ENCODE data around the gene UBTD1. TPM values are rescaled to one million over a fixed set of nuclear protein-coding genes. Genes with fewer than 3 reads are reported as not detected.
"Not testable (repeated sequence)": the region's sequence is repeated elsewhere in the genome, so short reads cannot be mapped to it uniquely, and the experiment has no call there.

The UBTD1 gene
- polyA plus RNA-seq, 1 donor: 13.8 TPM

DNA sequence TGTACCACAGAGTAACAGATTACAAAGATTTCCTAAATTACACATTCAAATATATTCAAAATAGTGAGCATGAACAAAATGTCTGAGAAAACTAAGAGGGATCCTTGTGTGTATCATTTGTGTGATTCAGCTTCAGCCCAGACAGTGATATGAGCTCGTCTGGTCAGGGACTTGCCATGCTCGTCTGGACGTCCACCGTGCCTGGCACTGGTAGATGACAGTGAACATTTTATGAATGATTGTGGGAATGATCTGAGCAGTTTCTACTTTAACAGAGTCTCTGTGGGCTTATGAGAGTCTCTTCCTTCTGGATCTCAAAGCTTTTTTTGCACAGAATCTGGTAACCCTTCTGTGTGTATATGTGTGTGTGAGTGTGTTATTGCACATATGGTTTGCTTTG lies 39.7 kb downstream of the UBTD1 start:
- no peak for DNase-seq (ENCODE audit: low read depth)

DNA sequence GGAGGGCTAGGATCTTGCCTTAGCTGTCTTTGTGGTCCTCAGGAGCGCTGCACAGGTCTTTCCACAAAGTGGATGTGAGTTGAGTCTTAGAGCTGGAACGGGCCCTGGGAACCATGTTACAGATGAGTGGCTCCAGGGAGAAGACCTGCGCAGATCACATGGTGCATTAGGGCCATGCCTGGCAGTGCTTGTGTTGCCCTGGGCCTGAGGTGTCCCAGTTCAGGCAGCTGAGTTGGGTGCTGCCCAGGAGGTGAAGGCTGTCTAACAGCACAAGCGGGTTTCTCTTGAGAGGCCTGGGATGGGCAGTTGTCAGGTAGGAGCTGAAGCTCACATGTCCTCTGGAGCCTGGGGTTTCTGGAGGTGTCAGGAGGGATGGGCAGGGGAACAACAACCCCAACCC lies 40.1 kb downstream of the UBTD1 start:
- DNase-seq (ENCODE audit: low read depth): no peak

DNA sequence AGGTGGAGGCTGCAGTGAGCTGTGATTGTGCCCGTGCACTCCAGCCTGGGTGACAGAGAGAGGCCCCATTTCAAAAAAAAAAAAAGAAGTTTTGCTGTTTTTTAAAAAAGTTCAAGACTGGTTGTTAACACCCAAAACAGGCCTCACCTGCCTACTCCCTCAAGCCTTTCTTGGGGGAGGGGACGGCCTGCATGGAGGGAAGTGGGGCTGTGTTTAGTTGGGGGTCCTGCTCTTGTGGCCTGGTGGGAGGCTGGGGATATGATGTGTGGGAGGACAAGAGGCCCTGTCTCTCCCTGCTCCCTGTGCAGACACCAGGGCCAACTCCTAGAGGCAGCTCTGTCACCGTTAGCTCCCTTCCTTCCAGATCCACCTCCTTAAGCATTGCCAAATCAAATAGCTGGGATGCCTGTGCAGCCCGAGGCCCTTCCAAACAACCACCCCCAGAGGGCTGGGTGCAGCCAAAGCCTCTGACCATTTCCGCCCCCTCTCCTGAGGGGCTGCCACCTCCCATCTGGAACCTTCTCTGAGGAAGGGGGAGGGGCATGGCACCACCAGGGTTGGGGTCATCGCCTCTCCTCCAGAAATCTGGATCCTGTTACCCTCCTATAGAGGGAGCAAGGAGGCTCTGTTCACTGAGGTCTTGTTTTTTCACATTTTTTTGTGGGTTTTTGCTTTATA lies 40.9 kb downstream of the UBTD1 start:
- no peak for DNase-seq (ENCODE audit: low read depth)

DNA sequence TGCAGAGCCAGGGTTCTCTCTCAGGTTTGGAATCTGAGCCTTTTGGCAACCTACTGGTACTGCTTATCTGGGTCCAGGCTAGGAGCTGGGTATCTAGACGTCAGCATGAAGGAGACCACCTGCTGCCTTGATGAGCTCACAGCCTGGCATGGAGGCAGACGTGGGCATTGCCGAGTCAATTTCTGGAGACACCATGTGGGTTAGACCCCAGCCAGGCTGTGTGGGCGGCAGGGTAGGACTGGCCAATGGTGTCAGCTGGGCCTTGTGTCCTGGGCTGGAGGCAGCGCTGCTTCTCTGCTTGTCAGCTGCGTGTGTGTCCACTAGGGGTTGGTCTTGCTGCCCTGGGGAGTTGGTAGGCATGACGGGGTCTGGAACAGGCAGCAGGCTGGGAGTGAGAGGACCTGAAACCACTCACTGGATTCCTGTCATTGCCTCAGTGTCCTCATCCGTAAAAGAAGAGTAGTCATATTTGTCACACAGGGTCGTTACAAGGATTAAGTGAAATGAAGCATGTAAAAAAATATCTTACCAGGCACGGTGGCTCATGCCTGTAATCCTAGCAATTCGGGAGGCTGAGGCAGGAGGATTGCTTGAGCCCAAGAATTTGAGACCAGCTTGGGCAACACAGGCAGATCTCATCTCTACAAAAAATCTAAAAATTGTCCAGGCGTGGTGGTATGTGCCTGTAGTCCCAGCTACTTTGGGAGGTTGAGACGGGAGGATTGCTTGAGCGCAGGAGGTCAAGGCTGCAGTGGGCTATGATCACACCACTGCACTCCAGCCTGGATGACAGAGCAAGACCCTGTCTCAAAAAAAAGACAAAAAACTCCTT lies 42.2 kb downstream of the UBTD1 start:
- DNase-seq (ENCODE audit: low read depth): no peak

DNA sequence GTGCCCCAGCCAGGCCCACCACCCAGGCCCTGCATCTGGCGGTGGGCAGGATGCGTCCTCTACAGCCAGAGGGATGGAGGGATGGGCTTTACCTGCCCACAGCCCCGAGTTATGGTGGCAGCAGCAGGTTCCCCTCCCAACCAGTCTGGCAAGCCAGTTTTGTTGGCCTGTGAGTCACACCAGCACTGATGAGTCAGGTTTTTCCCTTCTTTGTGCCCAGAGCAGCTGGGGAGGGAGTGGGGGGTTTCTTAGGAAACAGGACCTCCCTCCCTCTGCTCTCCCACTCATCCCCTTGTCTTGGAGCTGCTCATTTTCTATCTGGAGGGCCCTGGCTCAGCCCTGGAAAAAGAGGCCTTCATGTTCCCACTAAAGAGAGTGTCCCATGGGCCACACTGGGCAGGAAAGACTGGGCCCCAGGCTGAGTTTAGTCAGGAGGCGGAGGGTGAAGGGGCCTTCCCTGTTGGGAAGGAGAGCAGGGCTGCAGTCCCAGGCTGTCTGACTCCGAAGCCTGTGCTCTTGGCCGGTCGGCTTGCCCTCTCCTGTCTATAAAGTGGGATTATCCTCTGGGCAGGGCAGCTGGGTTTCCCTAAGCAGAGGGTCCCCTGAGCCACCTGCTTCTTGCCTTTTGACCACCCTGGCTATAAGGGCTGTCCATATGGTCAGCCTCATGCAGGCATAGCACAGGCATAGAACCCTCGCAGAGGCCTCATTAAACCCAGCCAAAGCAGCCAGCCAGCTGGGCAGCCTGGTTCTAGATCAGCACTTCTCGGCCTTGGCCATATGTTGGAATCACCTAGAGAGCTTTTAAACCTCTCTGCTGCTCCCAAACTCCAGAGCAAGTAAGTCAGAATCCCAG lies 43.7 kb downstream of the UBTD1 start:
- DNase-seq (ENCODE audit: low read depth): peak; percentile 88

DNA sequence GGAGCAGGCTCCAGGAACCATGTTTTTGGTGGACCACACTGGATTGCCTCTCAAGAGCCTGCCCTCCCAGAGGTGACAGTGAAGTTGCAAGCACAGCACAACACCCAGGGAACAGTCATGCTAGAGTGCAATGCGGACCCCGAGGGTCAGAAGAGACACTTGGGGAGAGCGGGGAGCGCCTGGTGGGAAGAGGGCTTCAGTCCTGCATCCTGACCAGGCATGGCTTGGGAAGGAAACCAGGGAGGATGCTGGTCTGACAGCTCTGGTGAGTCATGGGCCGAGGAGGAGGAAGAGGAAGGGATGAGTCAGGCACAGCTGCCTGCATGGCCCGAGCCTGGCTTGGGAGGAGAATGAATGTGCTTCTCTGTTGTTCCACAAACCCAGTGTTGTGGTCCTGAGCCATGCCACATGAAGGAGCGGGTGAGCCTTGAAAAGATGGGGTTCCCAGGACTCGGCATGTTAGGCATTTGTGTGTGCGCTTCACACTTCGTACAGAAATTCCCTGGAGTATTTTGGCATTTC lies 44.4 kb downstream of the UBTD1 start:
- DNase-seq (ENCODE audit: low read depth): peak; percentile 44

DNA sequence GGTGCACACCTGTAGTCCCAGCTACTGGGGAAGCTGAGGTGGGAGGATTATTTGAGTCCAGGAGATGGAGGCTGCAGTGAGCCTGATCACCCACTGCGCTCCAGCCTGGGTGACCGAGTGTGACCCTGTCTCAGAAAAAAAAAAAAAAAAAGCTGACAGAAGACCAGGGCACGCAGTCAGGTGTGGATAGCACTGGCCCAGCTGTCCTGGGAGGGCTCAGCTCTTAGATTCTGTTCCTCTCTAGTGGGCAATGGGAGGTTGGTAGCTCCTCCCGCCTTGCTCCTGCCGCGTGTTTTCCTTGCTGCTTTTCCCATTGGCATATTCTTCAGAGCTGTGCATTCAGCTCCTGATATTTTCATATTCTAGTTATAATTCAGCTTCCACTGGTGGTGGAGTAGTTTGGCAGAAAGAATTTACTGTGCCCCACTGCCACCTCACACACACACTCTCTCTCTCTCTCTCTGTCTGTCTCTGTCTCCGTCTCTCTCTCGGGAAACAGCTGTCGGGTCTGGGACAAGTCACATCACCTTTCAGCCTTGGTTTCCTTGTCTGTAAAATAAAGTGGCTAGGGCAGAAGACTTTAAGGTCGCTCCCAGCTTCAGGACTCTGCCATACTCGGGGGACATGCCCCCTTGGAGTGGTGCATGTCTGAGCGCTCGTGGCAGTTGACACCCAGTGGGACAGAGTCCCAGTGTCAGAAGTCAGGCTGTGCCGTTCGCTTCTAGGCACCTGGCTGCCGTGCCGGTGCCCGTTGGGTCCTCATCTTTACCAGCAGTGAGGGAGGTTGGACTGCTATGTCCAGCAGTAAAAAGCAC lies 47.9 kb downstream of the UBTD1 start:
- no peak for DNase-seq (ENCODE audit: low read depth)

DNA sequence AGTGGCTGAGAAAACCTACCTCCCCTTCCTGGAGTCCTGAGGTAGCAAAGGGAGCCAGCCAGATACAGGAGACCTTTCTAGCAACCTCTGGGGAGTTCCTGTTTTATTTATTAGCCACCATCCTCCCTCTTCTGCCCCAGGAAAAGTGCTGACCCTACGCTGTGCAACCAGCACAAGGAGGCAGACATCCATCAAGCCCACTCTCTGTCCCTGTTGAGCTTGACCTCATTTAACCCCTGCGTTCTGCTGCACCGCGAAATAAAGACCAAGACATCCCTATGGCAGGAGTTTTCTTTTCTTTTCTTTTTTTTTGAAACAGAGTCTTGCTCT lies 48.5 kb downstream of the UBTD1 start:
- DNase-seq (ENCODE audit: low read depth): no peak

DNA sequence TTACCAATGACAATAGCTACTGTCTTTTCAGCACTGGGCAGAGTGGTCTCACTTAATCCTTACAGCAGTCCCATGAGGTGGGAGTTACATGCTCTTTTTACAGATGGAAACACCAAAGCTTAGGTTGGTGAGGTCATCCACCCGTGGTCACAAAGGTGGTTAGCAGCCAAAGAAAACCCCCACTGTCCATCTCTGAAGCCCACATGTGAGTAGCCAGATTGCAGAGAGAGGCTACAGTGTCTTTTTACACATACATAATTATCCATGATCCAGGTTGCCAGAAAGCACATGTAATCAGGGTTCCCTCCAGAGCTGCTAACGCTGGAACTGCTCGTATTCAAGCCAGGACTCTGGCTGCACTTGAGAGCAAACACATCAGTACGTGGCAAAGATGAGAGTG lies 49.2 kb downstream of the UBTD1 start:
- DNase-seq (ENCODE audit: low read depth): peak; percentile 49

DNA sequence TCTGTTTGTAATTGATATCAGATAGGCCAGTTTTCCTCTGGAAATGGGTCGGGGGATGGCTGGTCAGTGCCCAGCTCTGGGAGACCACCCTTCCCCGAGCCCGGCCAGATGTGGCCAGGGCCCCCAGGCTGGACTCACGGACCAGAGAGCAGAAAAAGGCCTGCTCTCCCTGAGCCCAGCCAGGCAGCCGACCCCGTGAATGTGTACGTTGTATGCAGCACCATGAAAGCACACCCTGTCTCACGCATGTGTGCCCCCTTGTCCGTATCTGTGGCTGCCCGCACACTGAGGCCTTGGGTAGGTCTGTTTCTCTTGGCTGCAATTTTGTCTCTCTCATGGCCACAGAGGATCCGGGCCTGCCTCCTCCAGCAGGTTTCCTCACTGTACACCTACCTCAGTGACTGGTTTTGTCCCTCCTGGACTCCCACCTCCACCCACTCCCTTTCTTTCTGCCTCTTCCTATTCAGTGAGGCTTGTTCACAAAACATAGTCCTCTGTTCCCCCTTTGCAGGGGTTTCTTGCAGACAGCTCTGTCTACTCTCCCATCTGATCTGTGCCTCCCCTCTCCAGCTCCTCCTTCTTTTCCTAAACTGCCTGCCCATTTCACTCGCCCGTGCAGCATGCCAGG lies 50.2 kb downstream of the UBTD1 start:
- no peak for DNase-seq (ENCODE audit: low read depth)

DNA sequence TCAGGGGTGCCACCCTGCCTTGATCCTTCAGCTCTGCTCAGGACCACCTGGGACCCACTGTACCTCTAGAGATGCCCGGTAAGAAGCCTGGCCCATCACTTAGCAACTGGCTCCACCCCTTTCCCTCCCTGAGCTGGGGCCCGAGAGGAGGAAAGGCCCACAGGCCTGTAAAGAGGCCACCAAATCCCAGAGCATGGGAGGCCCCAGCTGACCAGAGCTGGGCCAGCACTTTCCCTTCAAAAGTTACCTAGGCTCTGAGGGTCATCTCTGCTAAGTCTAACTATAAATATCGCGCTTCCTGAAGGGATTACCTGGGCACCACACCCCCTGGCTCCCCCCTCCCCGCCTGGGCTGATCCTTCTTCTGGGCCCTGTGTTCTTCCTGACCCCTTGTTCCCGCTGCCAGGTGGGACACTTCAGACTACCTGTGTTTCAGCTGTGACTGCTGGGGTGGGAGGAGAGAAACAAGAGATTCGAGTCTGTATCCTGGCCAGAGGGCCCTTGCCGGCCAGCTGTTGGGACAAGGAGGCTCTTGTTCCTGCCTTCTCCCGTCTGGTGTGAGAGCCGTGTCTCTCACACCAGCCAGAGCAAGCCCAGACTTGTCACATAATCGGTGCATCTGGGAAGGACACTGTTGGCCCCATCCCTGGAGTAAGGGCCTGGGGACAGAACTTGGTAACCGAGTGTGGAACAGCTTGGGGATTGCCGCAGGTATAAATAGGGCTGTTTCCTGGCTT lies 51.0 kb downstream of the UBTD1 start:
- DNase-seq (ENCODE audit: low read depth): no peak

DNA sequence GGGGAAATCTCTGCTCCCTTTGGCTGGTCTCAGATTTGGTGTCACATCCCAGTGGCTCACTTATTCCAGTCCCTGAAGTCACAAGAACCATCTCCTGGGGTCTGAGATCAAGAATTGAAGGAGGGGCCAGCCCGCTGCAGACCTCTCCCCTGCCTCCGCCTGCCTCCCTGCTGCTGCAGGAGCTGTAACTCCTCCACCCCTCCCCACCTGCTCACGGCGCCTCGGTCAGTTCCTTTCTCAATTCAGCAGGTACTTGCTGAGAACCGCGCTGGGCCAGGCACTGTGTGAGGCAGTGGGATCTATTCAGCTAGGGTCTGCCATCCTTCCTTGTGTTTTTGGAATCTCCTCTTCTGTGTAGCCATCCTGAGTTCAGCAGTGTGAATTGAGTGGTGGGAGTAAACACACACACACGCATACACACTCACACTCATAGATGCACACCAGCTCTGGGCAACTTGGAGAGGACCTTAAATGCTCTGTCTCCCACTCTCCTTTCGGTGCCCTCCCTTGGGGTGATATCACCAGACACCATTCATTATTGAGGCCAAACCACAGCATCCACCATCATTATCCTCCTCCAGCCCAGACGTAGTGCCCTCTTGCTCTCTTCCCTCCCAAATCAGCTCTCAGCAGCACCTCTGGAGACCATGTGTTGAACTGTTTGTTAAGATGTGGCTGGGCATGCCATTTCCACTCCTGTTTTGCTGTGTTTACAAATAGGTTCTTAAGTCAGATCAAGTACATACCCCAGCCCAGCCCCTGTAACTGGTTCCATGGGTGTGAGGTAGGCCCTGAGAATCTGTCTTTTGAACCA lies 51.8 kb downstream of the UBTD1 start:
- DNase-seq (ENCODE audit: low read depth): no peak

DNA sequence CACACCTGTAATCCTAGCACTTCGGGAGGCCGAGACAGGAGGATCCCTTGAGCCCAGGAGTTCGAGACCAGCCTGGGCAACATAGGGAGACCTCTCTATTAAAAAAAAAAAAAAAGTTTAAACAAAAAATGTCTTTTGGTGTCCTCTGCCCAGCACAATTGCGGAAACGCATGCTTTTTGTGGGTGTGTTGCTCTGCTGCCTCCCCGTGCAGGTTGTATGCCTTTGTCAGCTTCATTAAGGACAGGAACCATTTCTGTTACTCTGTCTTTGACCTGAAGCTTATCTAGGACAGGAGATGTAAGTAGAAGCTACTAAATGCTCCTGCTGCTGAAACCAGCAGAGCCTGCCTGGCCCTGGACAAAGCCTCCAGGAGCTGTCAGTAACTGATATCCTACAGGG lies 52.5 kb downstream of the UBTD1 start:
- no peak for DNase-seq (ENCODE audit: low read depth)

DNA sequence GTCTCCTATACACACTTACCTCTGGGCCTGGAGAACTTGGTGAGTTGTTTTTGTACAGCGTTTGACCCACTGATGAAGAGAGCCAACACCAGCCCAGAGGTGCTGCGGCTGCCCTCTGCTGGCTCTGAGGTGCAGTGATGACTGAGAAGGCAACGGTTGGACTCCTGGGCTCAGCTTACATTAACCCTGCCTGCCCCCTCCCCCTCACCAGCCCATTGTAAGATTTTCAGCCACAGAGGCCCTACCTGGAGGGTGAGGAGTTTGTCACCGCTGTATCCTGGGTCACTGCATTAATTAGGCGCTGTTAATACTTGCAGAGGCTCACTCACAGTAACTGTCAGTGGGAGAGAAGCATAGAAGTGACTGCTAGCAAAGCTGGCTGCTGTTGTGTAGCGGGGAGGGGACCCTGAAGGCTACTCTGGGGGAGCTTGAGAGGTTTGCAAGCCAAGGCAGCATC lies 54.9 kb downstream of the UBTD1 start:
- DNase-seq (ENCODE audit: low read depth): peak; percentile 45

DNA sequence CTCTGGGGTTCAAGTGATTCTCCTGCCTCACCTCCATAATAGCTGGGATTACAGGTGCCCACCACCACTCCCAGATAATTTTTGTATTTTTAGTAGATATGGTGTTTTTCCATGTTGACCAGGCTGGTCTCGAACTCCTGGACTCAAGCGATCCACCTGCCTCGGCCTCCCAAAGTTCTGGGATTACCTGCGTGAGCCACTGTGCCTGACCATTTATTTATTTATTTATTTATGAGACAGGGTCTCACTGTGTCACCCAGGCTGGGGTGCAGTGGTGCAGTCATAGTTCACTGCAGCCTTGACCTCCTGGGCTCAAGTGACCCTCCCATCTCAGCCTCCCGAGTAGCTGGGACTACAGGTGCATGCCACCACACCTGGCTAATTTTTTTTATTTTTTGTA lies 55.6 kb downstream of the UBTD1 start:
- DNase-seq (ENCODE audit: low read depth): not testable (repeated sequence)

DNA sequence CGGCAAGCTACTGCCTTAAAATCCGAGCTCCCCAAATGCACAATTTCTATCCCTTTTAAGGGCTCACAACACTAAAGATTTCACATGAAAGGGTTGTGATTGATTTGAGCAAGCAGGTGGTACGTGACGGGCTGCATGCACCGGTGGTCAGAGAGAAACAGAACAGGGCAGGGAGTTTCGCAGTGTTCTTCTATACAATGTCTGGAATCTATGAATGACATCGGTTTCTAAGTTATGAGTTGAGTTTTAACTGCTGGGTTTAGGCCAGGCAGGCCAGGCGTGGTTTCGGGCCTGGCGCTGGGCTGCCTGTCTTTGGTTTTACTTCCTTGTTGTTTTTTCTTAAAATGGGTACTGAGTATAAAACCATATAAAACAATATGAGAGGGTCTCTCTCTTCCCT lies 56.8 kb downstream of the UBTD1 start:
- not testable (repeated sequence) for DNase-seq (ENCODE audit: low read depth)

DNA sequence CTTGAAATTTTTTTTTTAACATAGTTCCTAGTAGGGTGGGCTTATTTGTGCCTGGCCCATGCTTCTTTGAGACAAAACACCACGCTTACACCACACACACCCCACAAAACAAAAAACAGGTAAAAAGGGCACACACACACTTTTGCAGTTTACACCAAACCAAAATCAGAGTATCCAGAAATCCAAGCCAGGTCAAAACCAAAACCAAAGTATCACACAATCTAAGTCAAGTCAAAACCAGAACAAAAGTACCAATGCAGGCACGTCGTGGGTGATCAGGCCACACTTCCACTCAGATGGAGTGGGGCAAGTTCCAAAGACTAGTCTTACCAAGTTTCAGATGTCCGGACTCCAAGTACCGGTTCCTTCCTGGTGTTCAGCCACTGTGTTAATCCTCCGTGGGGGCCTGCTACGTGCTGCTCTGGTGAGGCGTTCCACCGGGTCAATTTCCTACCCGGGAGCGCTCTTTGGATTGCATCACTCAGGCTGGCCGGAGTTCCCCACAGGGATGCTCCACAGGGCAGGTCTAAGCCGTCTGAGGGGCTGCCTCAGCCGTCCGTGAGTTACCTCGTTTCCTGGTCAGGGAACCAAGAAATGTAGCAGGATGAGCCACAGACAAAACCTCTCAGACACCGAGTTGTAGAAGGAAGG lies 62.1 kb downstream of the UBTD1 start:
- DNase-seq (ENCODE audit: low read depth): not testable (repeated sequence)

DNA sequence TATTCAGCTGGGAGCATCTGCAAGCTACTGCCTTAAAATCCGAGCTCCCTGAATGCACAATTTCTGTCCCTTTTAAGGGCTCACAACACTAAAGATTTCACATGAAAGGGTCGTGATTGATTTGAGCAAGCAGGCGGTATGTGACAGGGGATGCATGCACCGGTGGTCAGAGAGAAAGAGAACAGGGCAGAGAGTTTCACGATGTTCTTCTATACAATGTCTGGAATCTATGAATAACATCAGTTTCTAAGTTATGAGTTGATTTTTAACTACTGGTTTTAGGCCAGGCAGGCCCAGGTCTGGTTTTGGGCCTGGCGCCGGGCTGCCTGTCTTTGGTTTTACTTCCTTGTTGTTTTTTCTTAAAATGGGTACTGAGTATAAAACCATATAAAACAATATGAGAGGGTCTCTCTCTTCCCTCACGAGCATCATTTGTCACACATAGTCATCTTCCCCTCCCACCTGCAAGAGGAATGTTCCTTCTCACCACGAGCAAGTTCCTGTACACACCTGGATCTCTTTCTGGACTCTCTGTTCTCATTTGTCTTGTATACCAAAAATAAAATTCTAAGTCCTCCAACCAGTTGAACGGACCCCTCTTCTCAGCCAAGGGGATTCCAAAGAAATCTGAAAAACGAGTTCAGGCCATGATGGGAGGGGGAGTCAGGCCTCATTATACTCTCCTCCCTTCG lies 62.8 kb downstream of the UBTD1 start:
- DNase-seq (ENCODE audit: low read depth): not testable (repeated sequence)
